Left lung (tissue), 10 donors: ENCODE measurements around the gene SCG5. TPM values are rescaled to one million over a fixed set of nuclear protein-coding genes. Genes with fewer than 3 reads are reported as not detected.

Source experiments
- ATAC-seq: fragments of 200-7000 bp; cut with Tn5 transposase; one replicate; pipeline ENCODE4 v1.9.1; 2020; ENCODE audit warnings: moderate library complexity
- DNase-seq, 4 donors: peaks; one replicate each; pipeline ENCODE4 v3.0.0-alpha.2; 2013 to 2020
- H3K27ac ChIP-seq, 2 donors: fragments of 200-600 bp; sonication (generic) in 1 of 2; one replicate each; pipeline versions ENCODE4 v1.5.0 to v1.8.0; 2020 to 2021
- H3K27me3 ChIP-seq, 2 donors: fragments of 200-600 bp; sonication (generic) in 1 of 2; one replicate each; pipeline versions ENCODE4 v1.5.0 to v1.8.0; 2020 to 2021
- H3K36me3 ChIP-seq, 2 donors: fragments of 200-600 bp; sonication (generic) in 1 of 2; one replicate each; pipeline versions ENCODE4 v1.5.0 to v1.8.0; 2020 to 2021
- H3K4me1 ChIP-seq, 2 donors: fragments of 200-600 bp; one replicate each; pipeline ENCODE4 v1.8.0; 2021
- H3K4me3 ChIP-seq, 2 donors: fragments of 200-600 bp; sonication (generic) in 1 of 2; one replicate each; pipeline versions ENCODE4 v1.5.0 to v1.8.0; 2020 to 2021; ENCODE audit warnings: mild to moderate bottlenecking in 1 of 2
- H3K9me3 ChIP-seq, 2 donors: fragments of 200-600 bp; sonication (generic) in 1 of 2; one replicate each; pipeline versions ENCODE4 v1.5.0 to v1.8.0; 2020 to 2021
- CTCF ChIP-seq, 2 donors: fragments of 200-600 bp; sonication (generic) in 1 of 2; IDR thresholded peaks; one replicate each; pipeline versions ENCODE4 v1.5.0 to v1.8.0; 2021; ENCODE audit warnings: antibody characterized with exemption in 2 of 2
- intact Hi-C, 2 donors: fragments of 100-400 bp; cut with DNase I; formaldehyde crosslinking; loops; one replicate each; pipeline versions ENCODE4 v1.11.2 to v1.14.2; 2022
- polyA plus RNA-seq, 6 donors: library from polyadenylated mRNA; unstranded; fragments of 120-200 nt; gene quantifications; one replicate each; pipeline ENCODE4 v1.2.1, GENCODE V29; 2013; ENCODE audit not compliant: insufficient read length in 6 of 6
- total RNA-seq, 2 donors: library from RNA; stranded (reverse); fragmentation: NEBNext Ultra II Directional; extraction: Animal tissue kit (Norgen Biotek cat#: 25700); gene quantifications; one replicate each; pipeline ENCODE4 v1.2.1, GENCODE V29; 2021
- donor health status: DM: no; HTN: yes; CAD: no.
- donor health status: DM: no; HTN: no; CAD: no.

SCG5 gene
- total and polyA plus RNA-seq, 8 donors = 0.73 to 12.7 (median 7.7) TPM

DNA sequence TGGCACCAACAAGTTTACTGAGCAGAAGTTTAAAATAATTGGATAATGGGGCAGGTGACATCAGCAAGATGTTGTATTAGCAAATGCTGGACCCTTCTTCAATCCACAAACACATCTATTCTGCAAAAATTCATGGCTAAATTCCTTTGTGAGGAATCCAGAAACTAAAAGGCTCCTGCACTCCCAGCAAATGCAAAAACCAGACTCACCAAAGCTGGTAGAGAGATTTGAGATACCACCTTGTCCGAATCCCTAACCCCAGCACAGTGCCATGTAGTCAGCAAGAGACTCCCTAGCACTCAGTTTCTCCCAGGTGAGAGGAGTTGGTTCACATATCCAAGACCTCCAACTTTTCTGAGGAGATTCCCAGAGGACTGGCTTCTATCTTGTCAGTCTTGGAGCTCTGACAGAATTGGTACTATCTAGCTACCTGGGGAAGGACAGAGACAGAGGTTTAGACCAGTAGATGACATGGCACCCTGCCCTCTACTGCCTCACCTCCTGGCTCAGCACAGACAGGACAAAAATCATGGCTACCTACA, 98.1 kb downstream of the SCG5 start:
- intact Hi-C loops = no loop called here

GRCh38 chr15:32743411-32744140, 102.1 kb downstream of the SCG5 start:
- intact Hi-C loops = no loop called here
- Histone ChIP-seq H3K27me3 (no peaks in the 10 kb centered on the region), H3K27ac (no peak overlapping the region), H3K36me3 (no peaks in the 10 kb centered on the region), H3K4me1 (no peaks in the 10 kb centered on the region), H3K9me3 (peaks cover 0 to 4% of the 10 kb centered on the region in 2 donors), H3K4me3 (no peak overlapping the region)
- ATAC-seq = no peak
- no peak for TF ChIP-seq CTCF (IDR thresholded peaks at IDR 0.05)
- no peak for DNase-seq

More for the DNA sequence above, 98.1 kb downstream of the SCG5 start:
- H3K36me3 ChIP-seq = no peaks in the 10 kb centered on the region
- H3K27me3 ChIP-seq = no peaks in the 10 kb centered on the region
- peaks cover 0 to 4% of the 10 kb centered on the region in 2 donors for H3K9me3 ChIP-seq
- no peak for TF ChIP-seq CTCF (IDR thresholded peaks at IDR 0.05)
- no peaks in the 10 kb centered on the region for H3K4me1 ChIP-seq
- H3K27ac ChIP-seq = no peak overlapping the region
- ATAC-seq (no peak), DNase-seq (no peak)
- H3K4me3 ChIP-seq = no peak overlapping the region

- no peak for ATAC-seq
- no peak for TF ChIP-seq CTCF (IDR thresholded peaks at IDR 0.05)
Measured at GRCh38 chr15:32746116-32746857, 104.8 kb downstream of the SCG5 start.

More at GRCh38 chr15:32746116-32746857, 104.8 kb downstream of the SCG5 start:
- intact Hi-C loops = no loop called here
- H3K27ac ChIP-seq = no peak overlapping the region
- no peaks in the 10 kb centered on the region for H3K9me3 ChIP-seq
- DNase-seq = no peak
- no peak overlapping the region for H3K4me3 ChIP-seq
- no peaks in the 10 kb centered on the region for H3K27me3 ChIP-seq
- no peaks in the 10 kb centered on the region for H3K4me1 ChIP-seq
- no peaks in the 10 kb centered on the region for H3K36me3 ChIP-seq

Other genes starting within 250 kb of the SCG5 start
- gene GOLGA8K, start 238.4 kb upstream of the SCG5 start, total RNA-seq = 1 to 10 TPM in 1 of 2 donors, under 1 TPM in 1; 0.90 to 1.4 TPM
- gene GOLGA8K, start 238.4 kb upstream of the SCG5 start, polyA plus RNA-seq = 1 to 10 TPM; 2.8 to 5.6 (median 3.5) TPM
- 1 to 10 TPM; 1.2 to 1.4 TPM for gene GOLGA8O, start 186.1 kb upstream of the SCG5 start, total RNA-seq
- gene GOLGA8O, start 186.1 kb upstream of the SCG5 start, polyA plus RNA-seq = 1 to 10 TPM in 1 of 6 donors, under 1 TPM in 2, not detected in 3; 0.27 to 2.0 (median 0.71) TPM
- gene GOLGA8N, start 48.3 kb upstream of the SCG5 start, total RNA-seq = 1 to 10 TPM; 7.4 to 9.6 TPM
- gene GOLGA8N, start 48.3 kb upstream of the SCG5 start, polyA plus RNA-seq = 10 to 100 TPM; 24.0 to 39.4 (median 34.0) TPM
- gene ARHGAP11A, start 26.2 kb upstream of the SCG5 start, total RNA-seq = 10 to 100 TPM in 1 of 2 donors, 1 to 10 TPM in 1; 7.3 to 11.7 TPM
- gene ARHGAP11A, start 26.2 kb upstream of the SCG5 start, polyA plus RNA-seq = 10 to 100 TPM; 26.2 to 65.7 (median 34.0) TPM
- gene GREM1, start 76.3 kb downstream of the SCG5 start, total RNA-seq = 1 to 10 TPM in 1 of 2 donors, under 1 TPM in 1; 0.96 to 2.2 TPM
- under 1 TPM; 0.01 to 0.14 (median 0.11) TPM for gene GREM1, start 76.3 kb downstream of the SCG5 start, polyA plus RNA-seq